Hypothalamus (tissue), 51 donors: Measurements from ENCODE around the gene C1QB.

Source experiments
- DNase-seq, 51 donors: peaks; one replicate each; lab custom pipeline; 2025; lab: John Stamatoyannopoulos, UW

C1QB gene, protein sequence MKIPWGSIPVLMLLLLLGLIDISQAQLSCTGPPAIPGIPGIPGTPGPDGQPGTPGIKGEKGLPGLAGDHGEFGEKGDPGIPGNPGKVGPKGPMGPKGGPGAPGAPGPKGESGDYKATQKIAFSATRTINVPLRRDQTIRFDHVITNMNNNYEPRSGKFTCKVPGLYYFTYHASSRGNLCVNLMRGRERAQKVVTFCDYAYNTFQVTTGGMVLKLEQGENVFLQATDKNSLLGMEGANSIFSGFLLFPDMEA

DNA sequence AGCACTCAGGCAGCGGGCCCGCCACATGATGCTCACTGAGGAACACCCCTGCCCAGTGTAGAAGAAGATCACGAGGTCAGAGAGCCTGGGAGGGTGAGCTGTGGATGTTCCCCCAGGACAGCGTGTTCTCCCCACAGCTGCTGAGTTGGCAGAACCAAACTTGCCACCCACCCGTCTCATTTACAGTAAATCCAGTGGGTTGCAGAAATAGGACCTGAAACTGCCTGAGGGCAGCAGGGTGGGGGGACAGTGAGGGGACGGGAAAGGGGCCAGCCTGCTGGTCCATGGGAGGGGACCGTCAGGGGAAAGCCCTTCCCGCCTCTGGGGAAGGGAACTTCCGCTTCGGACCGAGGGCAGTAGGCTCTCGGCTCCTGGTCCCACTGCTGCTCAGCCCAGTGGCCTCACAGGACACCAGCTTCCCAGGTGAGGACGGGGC, at the start of gene C1QB:
Gene C1QB (plus strand): TSS at position 356 of the 436 bp plus-strand sequence. CDS start 6,227 bp downstream, outside the sequence.
- peak in 33 of 51 donors; percentile 7 to 66 (median 31) for DNase-seq

DNA sequence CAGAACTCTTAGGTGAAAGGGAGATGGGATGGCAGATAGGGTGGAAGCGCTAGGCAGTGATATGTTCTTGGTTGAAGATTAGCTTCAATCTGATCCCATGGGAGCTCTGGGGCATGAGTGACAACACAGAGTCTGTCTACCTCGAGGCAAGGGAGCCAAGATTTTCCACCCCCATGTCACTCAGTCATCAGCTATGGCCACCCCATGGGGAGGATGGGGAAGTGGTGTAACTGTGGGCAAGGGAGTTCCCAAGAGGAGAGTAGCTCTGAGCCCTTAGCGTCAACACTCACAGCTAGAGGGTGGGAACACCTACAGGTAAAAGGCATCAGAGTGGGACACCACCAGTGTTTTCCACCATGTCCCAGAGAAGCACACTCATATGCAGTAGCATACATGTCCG, 46.9 kb upstream of the C1QB start:
- no peak for DNase-seq

DNA sequence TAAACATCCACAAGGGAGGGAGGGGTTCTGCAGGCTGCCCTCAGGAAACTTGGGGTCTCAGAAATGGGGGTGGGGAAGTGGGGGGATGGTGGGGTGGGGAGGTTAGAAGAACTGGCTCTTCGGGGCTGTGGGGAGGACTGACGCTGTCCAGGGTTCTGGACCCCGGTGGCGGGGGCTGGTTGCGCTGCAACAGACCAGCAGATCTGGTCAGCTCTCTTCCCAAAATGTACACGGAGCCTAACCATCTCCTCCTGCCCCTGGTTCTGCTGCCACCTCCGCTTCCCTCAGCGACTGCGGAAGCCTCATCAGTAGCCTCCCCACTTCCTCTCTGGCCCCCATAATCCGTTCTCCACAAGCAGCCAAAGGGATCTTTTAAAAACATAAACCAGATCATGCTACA, 45.9 kb upstream of the C1QB start:
- DNase-seq, result no peak

DNA sequence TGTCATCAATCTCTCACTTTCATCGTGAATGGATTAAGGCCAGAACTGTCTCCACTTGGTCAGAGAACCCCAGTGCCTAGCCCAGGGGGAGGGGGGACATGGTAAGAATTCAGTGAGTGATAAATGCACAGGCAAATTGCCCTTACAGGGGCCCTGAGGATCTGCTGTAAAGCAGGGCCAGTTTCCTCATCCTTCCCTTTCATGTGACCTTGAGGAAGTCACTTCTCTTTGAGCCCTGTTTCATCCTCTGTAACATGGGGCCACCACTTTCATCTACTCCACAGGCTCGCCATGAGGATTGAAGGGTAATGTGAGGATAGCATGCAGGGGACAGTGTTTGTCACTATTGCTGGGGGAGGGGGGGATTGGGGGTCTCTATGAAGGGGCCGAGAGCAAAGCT, 44.7 kb upstream of the C1QB start:
- DNase-seq, result no peak

DNA sequence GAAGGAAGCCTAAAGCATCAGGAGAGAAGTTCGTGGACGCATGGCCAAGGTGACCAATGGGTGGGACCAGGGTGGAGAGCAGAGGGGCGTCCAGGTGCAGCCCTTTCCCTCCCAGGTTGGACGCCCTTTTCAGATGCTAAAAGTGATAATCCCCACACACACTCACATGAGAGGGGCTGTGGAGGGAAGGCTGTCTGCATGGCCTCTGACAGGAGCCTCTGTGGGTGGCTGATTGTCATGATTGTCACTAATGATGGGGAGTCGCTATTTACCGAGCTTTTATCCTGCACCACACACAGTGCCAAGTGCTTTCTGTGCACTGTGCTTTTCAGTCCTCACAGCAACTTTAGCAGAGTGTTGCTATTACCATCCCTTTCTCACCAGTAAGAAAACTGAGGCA, 43.7 kb upstream of the C1QB start:
- no peak for DNase-seq

DNA sequence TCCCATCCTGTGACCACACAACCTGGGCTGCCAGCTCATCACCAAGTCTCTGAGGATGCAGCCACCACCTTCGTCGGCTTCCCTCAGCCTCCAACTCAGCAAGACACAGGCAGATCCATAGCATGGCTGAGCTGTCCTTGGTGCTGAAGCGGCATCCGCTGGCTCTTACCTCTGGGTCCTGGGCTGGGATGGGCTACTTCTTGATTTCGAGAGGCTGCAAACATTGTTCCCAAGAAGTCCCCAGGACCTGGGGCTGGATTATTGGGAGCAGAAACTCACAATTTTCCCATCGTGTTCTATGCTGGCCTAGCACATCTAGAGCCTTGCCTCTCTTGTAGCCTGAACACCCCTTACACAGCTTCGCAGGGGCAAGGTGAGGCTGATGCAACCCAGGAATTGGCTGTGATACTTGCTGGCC, 41.5 kb upstream of the C1QB start:
- peak in 5 of 51 donors; percentile 6 to 19 (median 10) for DNase-seq

DNA sequence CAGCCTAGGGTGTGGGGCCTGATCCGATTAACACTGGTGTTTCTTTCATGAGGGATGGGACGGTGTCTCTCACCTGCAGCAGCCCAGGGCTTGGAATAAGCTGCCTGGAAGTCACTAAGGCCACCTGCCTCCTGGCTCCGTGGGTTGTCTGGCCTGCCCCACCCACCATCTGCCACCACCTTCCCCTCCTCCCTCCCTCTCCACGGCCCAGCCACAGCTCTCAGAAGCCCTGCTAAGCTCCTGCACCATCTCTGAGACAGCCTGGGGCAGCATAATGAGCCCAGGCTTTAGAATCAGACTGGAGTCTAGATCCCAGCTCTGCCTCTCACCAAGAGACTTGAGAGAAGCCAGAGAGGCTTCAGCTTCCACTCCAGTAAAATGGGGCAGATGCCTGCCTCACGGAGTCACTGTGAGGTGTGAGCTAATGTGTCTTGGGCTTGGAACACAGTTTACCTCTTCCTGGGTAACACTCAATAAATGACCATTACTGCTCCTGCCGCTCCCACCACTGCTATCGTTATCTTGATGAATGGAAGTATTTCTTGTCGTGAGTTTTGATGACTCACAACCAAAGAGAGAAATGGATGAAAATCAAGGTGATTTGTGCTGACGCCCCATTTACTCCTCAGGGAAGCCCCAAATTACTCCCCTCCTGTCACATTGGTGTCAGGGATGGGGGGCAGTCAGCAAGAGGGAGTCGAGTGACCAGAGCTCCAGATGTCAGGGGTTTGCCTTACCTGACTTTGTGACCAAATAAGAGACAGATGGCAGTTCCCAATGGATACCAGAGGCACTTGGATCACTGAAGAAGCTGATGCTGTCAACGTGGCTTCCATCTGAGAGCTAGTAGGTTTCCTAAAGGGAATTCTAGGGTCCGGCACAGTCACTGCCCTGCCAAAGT, 40.1 kb upstream of the C1QB start:
- no peak for DNase-seq

DNA sequence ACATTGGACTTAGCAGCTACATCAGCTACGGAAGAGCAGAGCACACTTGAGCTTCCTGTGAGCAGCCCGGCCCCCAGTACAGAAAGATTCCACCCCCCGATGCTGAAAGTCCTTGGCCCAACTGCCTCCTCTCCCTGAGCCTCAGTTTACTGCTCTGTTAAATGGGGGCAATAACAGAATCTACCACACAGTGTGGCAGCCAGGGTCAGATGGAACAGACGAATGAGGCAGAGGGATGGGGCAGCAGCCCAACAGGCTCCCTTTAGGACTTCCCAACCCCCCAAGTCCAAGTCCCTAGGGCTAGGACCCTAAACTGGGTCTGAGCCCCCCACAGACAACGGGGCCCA, 39.5 kb upstream of the C1QB start:
- DNase-seq, result no peak

DNA sequence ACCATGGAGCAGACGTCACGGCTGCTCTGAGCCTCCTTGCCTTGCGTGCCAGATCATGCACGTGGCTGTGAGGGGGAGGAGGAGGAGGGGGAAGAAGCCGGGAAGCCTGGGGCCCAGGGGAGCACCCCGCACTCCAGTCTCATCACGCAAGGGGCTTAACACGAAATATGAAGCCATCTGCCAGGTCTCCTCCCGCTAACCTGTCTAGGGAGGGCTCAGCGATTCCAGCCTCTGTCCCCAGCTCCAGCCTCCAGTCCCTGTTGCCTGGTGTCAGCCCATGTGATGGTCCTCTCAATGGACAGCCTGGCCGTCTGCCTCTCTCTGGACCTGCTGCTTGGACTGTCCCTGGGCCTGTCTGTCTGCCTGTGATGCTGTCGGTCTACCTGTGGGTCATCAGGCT, 39.1 kb upstream of the C1QB start:
- DNase-seq, result no peak

DNA sequence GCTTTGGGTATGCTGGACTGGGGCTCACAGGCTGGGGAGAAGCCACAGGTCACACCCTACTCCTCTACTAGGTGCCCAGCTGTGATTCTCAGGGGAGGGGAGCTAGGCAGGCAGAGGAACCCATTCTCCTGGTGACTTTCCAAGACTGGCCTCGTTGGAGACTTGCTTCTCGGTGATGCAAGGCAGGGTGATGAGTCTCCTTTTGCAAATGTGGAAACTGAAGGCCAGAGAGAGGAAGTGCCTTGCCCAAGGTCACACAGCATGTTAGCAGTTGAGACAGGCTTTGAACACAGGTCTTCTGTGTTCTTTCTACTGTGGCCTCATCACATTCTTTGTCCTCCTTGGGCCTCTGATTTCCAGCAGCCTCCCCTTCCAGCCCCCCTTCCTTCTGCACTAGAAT, 37.1 kb upstream of the C1QB start:
- no peak for DNase-seq

DNA sequence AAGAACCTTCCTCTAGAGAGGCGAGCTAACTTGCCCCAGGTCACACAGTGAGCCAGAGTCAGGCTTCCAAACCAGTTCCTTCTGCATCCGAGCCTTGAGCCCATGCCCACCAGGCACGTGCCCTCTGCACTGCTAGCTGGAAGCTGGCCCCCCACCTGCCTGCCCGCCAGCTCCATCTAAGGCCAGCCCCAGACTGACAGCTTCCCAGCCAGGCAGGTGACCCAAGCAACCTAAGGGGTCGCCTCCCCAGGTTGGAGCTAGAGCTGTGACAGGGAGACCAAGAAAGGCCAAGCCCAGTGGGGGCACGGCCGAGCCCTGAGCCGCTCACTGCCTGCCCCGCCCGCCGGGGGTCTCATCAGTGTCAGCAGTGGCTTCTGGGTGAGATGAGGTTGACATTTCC, 36.5 kb upstream of the C1QB start:
- no peak for DNase-seq

DNA sequence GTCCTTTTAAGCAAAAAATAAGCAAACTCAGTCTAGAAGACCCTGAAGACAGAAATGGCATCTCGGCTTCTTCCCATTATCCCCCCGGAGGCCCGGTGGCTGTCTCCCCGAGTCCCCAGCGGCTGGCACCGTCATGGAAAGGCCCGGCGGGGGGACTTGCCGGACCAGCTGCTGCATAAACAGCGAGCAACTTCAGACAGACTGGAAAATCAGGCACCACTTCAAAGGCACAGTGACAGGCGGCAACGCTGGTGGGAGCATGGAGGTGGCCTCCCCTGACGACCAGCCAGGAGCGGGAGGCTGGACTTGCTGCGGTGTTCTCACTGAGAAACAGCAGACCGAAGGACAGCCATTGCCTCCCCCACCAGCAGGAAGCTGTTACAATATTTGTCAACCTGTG, 35.0 kb upstream of the C1QB start:
- DNase-seq, result no peak

DNA sequence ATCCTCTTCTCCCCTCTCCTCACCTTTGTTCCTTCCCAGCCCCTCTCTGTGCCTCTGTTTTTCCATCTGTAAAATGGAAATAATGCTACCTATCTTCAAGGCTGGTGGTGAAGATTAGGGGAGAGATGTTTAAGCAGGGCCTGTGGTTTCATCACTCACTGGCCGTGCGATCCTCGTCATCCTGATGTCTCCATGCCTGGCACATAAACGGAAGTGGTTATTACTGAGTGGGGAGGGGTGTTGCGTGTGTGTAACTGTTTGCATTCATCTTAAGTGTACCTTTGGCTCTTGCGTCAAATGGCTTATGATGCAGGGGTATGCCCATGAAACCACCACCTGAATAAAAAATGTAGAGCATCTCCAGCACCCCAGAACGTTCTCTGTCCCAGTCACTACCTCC, 33.8 kb upstream of the C1QB start:
- DNase-seq, result no peak

DNA sequence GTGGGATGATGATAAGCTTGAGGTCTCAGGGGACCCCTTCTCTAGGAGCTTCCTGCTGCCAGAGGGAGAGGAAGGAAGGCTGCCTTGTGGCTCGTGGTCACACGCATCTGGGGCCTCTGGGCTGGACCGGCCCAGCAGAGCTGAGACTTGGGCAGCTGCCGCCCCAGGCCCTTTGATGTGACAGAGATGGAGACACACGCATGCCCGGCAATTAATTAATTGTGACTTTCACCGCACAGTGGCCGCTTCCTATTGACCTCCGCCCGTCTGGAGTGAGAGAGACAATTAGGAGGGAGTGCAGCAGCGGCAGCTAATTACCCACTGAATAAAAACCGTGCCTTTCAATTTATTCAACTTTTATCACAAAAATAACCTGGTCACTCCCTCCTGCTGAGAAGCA, 33.2 kb upstream of the C1QB start:
- no peak for DNase-seq

DNA sequence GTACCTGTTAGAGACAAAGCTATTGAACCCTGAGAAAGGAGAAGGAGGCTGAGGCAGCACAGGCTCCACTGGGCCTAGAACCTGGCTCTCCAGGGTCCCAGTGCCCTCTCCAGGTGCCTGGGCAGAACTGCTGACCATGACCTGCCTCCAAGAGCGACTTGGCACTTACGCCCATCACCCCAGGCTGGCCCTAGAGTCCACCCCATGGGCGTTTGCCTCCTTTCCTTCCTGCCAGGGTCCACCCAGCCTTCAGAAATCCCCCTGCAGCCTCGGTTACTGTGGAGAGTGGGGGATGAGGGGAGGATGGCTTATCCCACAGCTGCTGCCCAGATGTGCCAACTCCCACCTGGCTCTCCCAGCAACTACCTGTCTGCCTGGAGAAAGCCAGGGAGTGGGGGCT, 31.3 kb upstream of the C1QB start:
- no peak for DNase-seq

DNA sequence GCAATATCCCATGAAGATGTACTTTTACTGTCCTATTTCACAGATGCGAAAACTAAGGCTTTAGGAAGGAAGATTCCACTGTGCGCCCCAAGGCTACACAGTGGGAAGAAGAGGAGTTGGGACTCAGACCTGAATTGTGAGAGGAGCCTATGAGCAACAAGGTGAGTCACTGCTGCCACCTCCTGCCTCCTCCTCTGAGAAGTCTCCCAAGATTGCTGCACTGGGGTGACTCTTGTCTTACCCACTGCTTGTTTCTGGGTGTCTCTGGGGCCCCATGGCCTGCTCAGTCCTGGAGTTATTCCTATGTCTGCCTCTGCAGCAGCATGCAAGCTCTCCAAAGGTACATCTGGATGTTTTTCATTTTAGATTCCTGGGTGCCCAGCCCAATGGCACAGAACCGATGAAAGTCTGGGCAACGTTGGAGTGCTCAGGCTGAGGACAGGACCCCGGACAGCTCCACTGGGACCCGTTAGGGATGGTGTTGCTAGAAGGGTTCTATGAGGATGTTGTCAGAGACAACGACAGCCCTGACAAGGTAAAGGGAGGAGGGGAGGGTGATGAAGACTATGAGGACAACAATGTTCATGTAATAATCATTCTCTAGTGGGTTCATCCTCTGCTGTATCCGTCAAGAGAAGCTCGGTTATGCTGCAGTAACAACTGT, 27.6 kb upstream of the C1QB start:
- no peak for DNase-seq

DNA sequence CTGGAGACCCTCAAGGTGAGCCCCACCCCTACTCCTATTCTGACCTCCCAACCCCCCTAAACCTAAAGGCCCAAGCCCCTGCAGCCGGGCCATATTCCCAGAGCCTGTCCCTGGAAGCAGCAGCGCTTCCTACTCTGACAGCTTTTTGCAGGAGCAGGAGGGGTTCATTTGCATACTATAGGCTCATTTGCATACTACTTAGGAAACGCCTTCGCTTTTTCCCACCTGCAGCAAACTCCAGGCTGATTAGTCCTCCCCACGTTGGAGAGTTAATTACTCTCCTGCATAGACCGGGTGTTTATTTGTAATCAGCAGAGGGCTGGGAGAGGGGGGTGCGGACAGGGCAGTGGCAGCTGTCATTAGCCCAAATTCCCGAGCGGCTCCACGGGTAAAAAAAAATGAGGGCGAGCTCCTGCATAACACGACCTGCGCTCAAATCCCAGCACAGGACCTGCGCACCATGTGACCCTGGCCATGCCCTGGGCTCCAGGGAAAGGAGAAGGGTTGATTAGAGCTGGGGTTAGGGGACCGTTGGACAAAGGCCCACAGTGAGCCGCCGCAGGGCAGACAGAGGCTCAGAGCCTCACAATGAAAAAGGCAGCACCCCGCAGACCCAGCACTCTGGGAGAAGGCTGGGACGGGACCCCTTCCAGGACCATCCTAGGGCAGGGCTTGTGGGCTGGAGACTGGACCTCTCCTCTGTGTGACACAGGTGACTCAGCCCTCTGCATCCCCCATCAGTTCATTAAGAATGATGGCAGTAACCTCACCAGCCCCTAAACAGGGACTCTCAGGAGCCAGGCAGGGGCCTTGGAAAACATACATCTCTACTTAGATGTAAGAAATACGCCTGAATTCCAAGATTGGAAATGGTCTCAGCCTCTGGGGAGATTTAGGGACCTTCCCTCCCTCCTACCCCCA, 26.5 kb upstream of the C1QB start:
- DNase-seq, result no peak

DNA sequence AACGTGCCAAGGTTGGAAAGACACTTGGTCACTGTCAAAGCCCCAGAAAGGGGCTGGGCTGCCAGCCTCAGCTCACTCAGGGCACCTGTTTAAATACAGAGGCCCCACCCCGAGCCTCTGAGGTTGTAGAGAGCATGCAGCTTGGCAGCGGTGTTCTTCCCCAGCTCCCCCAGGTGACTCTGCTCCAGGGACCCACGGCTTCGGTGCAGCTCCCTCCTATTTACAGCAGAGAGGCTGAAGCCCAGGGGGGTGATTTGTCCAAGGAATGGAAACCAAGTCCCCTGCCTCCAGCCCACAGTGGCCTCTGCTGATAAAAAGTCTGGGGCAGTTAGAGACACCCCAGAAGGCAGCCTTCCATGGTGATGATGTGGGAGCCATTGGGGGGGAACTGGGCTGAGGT, 25.7 kb upstream of the C1QB start:
- DNase-seq, result no peak

DNA sequence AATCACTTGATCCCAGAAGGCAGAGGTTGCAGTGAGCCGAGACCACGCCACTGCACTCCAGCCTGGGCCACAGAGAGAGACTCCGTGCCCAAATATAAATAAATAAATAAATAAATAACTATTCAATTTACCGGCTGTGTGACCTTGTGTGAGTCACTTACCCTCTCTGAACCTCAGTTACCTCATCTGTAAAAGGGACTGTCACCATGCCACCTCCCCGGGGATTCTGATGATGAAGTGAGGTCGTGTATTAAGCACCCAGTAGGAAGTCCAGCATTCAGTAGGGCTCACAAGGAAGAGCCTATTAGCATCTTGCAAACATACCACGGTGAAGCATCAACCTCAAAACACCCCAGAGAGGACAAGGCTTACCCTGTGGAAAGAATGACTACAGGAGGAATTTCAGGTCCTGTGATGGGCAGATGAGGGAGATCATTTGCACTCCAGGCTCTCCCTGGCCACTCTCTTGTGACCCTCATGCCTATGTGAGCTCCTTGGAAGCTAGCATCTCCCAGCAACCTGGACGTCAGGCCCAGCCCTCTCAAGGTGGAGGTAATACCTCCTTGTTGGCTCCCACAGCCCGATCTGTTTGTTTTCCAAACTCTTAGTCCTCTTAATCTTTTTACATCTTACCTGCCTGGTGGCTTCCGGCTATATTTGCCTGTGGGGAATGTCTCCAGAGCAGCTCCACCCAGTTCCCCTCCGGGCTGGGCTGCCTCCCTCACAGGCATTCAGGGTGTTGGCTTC, 24.2 kb upstream of the C1QB start:
- DNase-seq, result no peak

DNA sequence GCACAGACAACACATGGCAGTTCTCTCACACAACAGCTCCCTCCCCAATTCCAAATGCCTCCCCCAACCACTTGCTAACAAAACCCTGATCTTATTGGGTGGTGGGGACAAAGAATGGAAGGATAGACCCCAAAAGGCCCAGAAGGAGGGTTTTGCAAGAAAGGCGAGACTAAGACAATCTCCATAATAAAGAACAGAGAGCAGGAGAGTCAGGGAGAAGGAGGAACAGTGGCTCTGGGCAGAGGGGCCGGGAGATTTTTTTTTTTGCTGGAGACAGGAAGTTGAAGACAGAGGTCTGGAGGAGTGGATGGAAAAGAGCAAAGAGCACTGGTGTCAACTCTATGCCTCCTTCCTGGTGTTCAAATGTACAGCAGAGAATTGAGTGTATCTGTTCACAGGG, 23.1 kb upstream of the C1QB start:
- DNase-seq, result no peak
